ENCODE measurements around the gene CYBA.

- TF ChIP-seq CTCF (IDR thresholded peaks at IDR 0.05), result no peak
- no peak for TF ChIP-seq POLR2A (IDR thresholded peaks at IDR 0.05)
Measured at GRCh38 chr16:88692861-88693260, 42.0 kb upstream of the CYBA start.
